ENCODE results near the gene FNDC3B.
"Not testable (repeated sequence)": the region's sequence is repeated elsewhere in the genome, so short reads cannot be mapped to it uniquely, and the experiment has no call there.

The FNDC3B gene

DNA sequence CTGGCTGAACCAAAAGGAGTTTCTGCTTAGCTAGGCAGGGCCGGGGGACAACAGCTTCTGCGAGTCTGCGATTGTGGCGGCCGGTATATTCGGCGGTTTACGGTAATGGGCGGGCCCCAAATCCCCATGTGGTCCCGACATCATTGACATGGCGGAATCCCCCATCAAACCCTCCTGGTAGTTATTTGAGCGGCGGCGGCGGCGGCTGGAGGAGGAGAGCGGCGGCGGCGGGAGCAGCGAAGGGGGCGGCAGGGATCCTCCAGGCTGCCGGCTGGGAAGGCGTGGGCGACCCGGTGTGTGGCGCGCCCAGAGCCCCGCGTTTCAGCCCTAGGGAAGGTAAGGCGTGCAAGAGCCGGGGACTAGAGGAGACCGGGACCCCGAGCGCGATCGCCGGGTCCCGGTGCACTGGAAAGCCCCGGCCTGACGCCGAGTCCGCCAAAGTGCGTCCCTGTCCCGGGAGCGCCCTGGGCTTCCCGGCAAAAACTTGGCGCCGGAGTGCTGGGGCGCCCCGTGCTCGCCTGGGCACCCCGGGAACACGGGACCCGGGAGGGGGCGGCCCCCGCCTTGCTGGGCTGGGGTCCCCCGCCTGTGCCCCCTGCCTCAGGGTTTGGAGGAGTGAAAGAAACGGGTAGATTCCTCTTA, at the start of gene FNDC3B:
TSS of gene FNDC3B (plus strand) at position 143 of the 642 bp plus-strand sequence. CDS start 72,902 bp downstream, outside the sequence.
- DNase-seq (ENCODE audit: low read depth, low spot score), result peak; percentile 98

GRCh38 chr3:171990239-171990638, 49.1 kb upstream of the FNDC3B start:
- DNase-seq (ENCODE audit: low read depth, low spot score), result not testable (repeated sequence)

DNA sequence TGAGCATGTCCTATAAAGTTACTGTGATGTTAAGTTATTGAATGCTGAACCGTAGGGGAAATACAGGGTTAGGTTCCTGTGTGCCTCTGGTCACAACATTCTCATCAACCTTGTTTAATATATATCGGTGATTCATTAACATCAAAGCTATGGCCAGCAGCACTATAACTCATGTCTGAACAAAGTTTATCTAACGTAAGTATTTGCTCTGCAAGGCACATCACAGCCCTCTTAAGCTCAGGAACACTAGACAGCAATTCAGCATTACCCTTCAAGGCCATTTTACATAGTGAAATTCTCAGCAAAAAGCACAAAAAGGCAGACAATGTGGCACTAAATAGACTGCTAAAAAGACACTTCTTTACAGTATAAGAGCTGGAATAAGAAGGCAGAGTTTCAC, 48.2 kb upstream of the FNDC3B start:
- DNase-seq (ENCODE audit: low read depth, low spot score), result no peak

DNA sequence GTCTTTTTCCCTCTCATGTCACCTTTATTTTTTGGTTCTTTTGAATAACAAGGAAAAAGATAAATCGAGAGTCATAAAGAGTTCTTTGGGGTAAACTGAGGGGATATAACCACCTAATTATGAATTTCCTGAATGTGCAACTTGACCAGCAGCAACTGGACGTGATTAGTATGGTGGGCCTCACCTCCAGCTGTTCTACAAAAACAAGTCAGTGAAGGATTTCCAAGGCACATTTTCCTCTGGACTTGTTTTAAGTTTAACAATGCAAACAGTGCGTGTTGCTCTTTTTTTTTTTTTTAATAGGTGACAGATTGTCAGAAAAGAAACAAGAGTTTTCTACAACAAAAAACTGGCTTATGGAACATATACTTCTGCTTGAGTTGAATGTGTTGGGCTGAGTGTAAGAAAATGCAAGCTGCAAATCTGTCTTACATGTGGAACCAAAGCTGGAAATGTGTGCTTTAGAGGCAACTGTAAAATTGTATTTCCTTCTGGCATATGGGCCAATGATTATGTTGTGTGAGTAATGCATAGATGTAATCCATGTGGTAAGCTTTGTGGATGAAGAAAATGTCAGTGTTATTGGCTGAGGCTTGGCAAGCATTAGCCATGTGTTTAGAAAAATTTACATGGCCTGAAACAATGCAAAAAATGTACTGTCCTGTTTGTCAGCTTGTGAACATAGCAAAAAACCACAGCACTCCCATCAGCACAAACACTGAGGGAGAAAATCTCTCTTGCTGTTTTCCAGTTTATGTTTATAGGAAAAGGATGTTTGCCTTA, 44.5 kb upstream of the FNDC3B start:
- DNase-seq (ENCODE audit: low read depth, low spot score), result peak; percentile 73

GRCh38 chr3:171995486-171995885, 43.9 kb upstream of the FNDC3B start:
- DNase-seq (ENCODE audit: low read depth, low spot score), result no peak

DNA sequence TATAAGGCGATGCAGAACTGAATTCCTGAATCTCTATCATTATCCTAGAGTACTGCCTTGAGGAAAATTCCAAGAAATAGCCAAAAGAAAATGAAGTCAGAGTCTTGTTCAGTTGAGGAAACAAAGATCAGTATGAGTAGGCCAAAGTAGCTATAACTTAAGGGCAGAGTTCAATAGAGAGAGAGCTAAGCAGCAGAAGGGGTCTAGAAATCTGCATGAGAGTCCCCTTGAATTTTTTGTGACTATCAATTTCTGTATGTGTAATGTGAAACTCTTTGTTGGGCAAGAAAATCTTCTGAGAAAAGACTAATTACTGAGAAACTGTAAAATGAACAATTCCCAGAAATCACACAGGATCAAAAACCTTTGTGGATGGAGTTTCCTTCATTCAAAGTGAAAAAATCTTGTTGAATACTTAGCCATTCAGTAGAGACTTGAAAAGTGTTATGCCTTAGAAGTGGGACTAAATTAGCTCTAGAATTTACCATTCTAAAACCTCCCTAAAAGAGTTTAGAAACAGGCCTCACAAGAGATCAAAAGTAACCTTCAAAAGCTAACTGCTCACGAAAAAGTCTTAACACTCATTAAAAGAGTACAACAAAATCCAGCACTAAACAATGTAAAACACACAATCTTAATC, 43.1 kb upstream of the FNDC3B start:
- DNase-seq (ENCODE audit: low read depth, low spot score), result no peak

DNA sequence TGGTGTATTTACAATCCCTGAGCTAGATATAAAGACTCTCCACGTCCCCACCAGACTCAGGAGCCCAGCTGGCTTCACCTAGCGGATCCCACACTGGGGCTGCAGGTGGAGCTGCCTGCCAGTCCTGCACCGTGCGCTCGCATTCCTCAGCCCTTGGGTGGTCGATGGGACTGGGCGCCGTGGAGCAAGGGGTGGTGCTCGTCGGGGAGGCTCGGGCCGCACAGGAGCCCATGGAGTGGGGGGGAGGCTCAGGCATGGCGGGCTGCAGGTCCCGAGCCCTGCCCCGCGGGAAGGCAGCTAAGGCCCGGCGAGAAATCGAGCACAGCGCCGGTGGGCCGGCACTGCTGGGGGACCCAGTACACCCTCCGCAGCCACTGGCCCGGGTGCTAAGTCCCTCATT, 40.6 kb upstream of the FNDC3B start:
- DNase-seq (ENCODE audit: low read depth, low spot score), result not testable (repeated sequence)

- DNase-seq (ENCODE audit: low read depth, low spot score), result not testable (repeated sequence)
These were observed 37.8 kb upstream of the FNDC3B start for GRCh38 chr3:172001616-172002015.

- no peak for DNase-seq (ENCODE audit: low read depth, low spot score)
These were observed 36.8 kb upstream of the FNDC3B start for GRCh38 chr3:172002512-172003078.

DNA sequence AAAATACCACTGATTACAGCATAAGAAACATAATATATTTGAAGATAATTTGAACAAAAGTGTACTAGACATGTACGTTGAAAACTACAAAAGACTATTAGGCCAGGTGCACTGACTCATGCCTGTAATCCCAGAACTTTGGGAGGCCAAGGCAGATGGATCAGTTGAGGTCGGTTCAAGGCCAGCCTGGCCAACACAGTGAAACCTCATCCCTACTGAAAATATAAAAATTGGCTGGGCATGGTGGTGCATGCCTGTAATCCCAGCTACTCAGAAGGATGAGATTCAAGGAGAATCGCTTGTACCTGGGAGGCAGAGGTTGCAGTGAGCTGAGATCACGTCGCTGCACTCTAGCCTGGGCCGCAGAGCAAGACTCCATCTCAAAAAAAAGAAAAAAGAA, 36.2 kb upstream of the FNDC3B start:
- DNase-seq (ENCODE audit: low read depth, low spot score), result no peak

- no peak for DNase-seq (ENCODE audit: low read depth, low spot score)
These were observed 32.4 kb upstream of the FNDC3B start for GRCh38 chr3:172007065-172007370.

- DNase-seq (ENCODE audit: low read depth, low spot score), result no peak
These were observed 29.6 kb upstream of the FNDC3B start for GRCh38 chr3:172009803-172010202.

- DNase-seq (ENCODE audit: low read depth, low spot score), result no peak
These were observed 26.6 kb upstream of the FNDC3B start for GRCh38 chr3:172012775-172013174.

DNA sequence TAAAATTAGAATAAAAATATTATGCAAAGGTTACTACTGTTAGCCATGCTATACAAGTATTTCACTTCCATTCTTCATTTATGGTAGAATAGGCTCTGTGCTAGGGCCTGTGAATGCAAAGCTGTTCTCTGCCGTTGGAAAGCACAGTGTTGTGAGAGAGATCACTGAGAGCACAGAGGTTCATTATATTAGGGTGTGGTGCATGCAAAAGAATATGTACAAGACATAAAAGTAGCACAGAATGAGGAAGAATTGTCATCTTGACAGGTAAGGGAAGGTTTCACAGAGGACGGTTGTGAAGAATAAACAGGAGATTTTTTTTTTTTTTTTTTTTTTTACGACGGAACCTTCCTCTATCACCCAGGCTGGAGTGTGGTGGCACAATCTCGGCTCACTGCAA, 25.2 kb upstream of the FNDC3B start:
- DNase-seq (ENCODE audit: low read depth, low spot score), result no peak

DNA sequence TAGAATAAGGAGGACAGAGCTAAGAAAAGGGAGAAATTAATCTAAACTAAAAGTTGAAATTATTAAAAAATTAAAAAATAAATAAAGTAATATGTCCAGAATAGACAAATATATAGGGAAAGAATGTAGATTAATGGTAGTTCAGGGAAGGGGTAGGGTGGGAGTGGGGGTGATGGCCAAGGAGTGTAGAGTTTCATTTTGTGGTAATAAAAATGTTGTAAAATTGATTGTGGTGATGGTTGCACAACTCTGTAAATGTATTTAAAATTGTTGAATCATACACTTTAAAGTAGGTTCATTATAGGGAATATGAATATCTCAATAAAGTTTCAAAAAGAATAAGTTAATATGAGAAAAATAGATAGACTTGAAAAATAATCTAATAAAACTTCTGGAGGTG, 21.0 kb upstream of the FNDC3B start:
- DNase-seq (ENCODE audit: low read depth, low spot score), result no peak

- no peak for DNase-seq (ENCODE audit: low read depth, low spot score)
These were observed 18.6 kb upstream of the FNDC3B start for GRCh38 chr3:172020763-172021162.

DNA sequence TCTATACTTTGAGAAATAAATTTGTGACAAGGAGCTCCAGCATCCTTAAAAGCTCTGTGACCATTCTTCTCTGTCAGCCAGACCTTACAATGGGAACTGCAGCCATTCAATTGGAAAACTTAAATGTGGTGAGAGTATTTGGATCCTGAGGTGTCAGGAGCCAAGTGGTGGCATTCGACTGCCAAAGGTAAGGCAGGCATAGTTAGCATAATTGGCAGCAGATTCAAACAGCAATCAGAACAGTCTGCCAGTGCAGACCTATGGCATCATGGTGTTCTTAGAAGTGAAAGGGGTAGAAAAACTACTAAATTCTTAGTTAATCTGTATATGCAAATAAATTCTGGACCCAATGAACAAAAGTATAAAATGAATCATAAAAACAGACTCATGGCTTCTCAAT, 18.2 kb upstream of the FNDC3B start:
- DNase-seq (ENCODE audit: low read depth, low spot score), result peak; percentile 56

- DNase-seq (ENCODE audit: low read depth, low spot score), result no peak
These were observed 17.5 kb upstream of the FNDC3B start for GRCh38 chr3:172021859-172022258.

- no peak for DNase-seq (ENCODE audit: low read depth, low spot score)
These were observed 15.5 kb upstream of the FNDC3B start for GRCh38 chr3:172023915-172024314.

DNA sequence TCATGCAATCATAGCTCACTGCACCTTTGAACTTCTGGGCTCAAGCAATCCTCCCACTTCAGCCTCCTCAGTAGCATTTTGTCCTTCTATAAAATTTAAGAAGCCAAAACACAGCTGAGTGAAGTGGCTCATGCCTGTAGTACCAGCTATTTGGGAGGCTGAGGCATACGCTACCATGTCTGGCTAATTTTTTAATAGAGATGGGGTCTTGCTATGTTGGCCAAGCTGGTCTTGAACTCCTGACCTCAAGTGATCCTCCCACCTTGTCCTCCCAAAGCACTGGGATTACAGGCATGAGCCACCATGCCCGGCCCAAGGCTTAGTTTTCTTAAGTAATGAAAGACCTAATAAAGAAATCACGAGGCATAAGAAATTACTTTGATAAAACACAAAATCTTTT, 14.7 kb upstream of the FNDC3B start:
- DNase-seq (ENCODE audit: low read depth, low spot score), result no peak

DNA sequence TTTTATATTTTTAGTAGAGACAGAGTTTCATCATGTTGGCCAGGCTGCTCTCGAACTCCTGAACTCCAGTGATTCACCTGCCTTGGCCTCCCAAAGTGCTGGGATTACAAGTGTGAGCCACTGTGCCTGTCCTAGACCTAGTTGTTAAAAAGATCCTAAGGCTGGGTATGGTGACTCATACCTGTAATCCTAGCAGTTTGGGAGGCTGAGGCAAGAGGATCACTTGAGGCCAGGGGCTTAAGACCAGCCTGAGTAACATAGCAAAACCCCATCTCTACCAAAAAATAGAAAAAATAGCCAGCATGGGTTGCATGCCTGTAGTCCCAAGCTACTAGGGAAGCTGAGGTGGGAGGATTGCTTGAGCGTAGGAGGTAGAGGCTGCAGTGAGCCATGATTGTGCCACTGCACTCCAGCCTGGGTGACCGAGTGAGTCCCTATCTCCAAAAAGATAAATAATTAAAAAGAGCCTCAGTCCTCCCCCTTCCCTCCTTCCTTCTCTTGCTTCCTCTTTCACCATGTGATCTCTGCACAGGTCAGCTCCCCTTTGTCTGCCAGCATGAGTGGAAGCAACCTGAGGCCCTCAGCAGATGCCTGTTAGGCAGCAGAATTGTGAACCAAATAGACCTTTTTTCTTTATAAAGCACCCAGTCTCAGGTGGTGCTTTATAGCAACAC, 9.8 kb upstream of the FNDC3B start:
- no peak for DNase-seq (ENCODE audit: low read depth, low spot score)

DNA sequence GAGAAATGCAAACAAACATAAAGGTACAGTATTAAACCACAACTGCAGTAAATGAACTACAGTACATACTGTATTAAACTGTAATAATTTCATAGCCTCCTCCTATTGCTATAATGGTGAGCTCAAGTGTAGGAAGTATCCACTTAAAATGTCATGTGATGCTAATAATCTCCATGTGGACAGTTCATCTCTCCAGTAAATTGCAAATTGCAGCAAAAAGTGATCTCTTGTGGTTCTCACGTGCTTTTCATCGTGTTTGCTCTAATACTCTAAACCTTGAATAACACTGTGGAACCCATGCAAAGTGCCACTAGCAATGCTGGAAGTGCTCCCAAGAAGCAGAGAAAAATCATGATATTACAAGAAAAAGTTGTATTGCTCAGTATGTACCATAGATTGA, 9.2 kb upstream of the FNDC3B start:
- DNase-seq (ENCODE audit: low read depth, low spot score), result no peak

All from astrocyte of the hippocampus (primary cell).